Body of pancreas (tissue), 4 donors: ENCODE measurements around the gene GADD45GIP1. TPM values are rescaled to one million over a fixed set of nuclear protein-coding genes. Genes with fewer than 3 reads are reported as not detected.

ENCODE experiments used
- ATAC-seq: fragments of 150-250 bp; one replicate; pipeline ENCODE4 v1.9.1; 2016
- DNase-seq, 4 donors: peaks; one replicate each; pipeline ENCODE4 v3.0.0-alpha.2; 2019
- H3K27ac ChIP-seq, 4 donors: fragments of 200-600 bp; sonication (generic); 1 replicate in 3 of 4; 2 replicates in 1 of 4; pipeline versions ENCODE4 v1.5.1 to v1.6.1; 2016 to 2019; ENCODE audit warnings: mild to moderate bottlenecking in 1 of 4, mixed read lengths in 1 of 4, moderate library complexity in 1 of 4
- H3K27me3 ChIP-seq, 2 donors: fragments of 200-600 bp; sonication (generic); one replicate each; pipeline ENCODE4 v1.6.0; 2016; ENCODE audit warnings: mild to moderate bottlenecking in 1 of 2
- H3K36me3 ChIP-seq, 2 donors: fragments of 200-600 bp; sonication (generic); replicated peaks in 1 of 2; 2 replicates each; pipeline ENCODE4 v1.5.1; 2016; ENCODE audit warnings: low read depth in 2 of 2; ENCODE audit not compliant: insufficient read depth in 1 of 2
- H3K4me1 ChIP-seq: fragments of 200-600 bp; sonication (generic); one replicate; pipeline ENCODE4 v1.6.0; 2016
- H3K4me3 ChIP-seq, 2 donors: fragments of 200-600 bp; sonication (generic); 1 replicate in 1 of 2; 2 replicates in 1 of 2; pipeline ENCODE4 v1.5.1; 2016 to 2019
- H3K9me3 ChIP-seq, 3 donors: fragments of 200-600 bp; sonication (generic); 1 replicate in 2 of 3; 2 replicates in 1 of 3; pipeline ENCODE4 v1.5.1; 2016
- CTCF ChIP-seq, 7 experiments: fragments of 450-650 bp in 4 of 7; fragments of 200-600 bp in 3 of 7; sonication (generic) in 3 of 7; IDR thresholded peaks; one replicate each; pipeline ENCODE4 v1.5.1; 2016 to 2019; ENCODE audit warnings: antibody characterized with exemption in 7 of 7
- POLR2A ChIP-seq, 3 donors: fragments of 450-650 bp; IDR thresholded peaks; one replicate each; pipeline ENCODE4 v1.6.1; 2016; ENCODE audit warnings: antibody characterized with exemption in 3 of 3, mild to moderate bottlenecking in 2 of 3
- whole genome bisulfite sequencing, 2 donors: methylation state at CpG; one replicate each; pipeline ENCODE4 v1.1.5; 2017; 5-methylcytosine and 5-hydroxymethylcytosine counted together
- intact Hi-C: fragments of 100-400 bp; cut with DNase I; formaldehyde crosslinking; loops from one replicate; pipeline ENCODE4 v1.15.1; 2023
- total RNA-seq, 2 donors: library from RNA; depleted of rRNA; stranded (reverse); fragments of >200 nt; gene quantifications; one replicate each; pipeline ENCODE4 v1.1.0, GENCODE V29; 2016

Gene GADD45GIP1
- total RNA-seq, 2 donors from 2014 or later = 31.3 to 42.0 TPM

GRCh38 chr19:12940897-12941296 is 16.1 kb downstream of the GADD45GIP1 start:
- intact Hi-C loops = no loop called here
- DNase-seq = no peak
- Histone ChIP-seq H3K4me3 (no peak overlapping the region), H3K36me3 (peaks cover 8 to 12% of the 10 kb centered on the region in 2 donors), H3K9me3 (no peaks in the 10 kb centered on the region), H3K27ac (peak overlapping the region in 3 of 4 donors; percentile 20 to 56 (median 33)), H3K27me3 (no peaks in the 10 kb centered on the region), H3K4me1 (peaks cover 63% of the 10 kb centered on the region)
- no peak for ATAC-seq
- WGBS, 2 donors = 20 to 35% methylated on average over 2 of the region's 2 CpGs
- TF ChIP-seq POLR2A (IDR thresholded peaks at IDR 0.05) (no peak), CTCF (IDR thresholded peaks at IDR 0.05) (no peak)

- H3K9me3 ChIP-seq = no peaks in the 10 kb centered on the region
- ATAC-seq (no peak), DNase-seq (no peak)
- WGBS, 2 donors = 21 to 31% methylated on average over 3 to 10 of the region's 10 CpGs
- peaks cover 8 to 12% of the 10 kb centered on the region in 2 donors for H3K36me3 ChIP-seq
- H3K27ac ChIP-seq = peak overlapping the region in 3 of 4 donors; percentile 85 to 95 (median 92)
- H3K27me3 ChIP-seq = no peaks in the 10 kb centered on the region
- no peak overlapping the region for H3K4me3 ChIP-seq
- intact Hi-C loops = no loop called here
- TF ChIP-seq CTCF (IDR thresholded peaks at IDR 0.05) = no peak
- TF ChIP-seq POLR2A (IDR thresholded peaks at IDR 0.05) = no peak
- H3K4me1 ChIP-seq = peaks cover 63% of the 10 kb centered on the region
Observed at GRCh38 chr19:12939975-12940423, 17.0 kb downstream of the GADD45GIP1 start.

- H3K27me3 ChIP-seq = no peaks in the 10 kb centered on the region
- peak overlapping the region; percentile 79 to 95 (median 88) for H3K27ac ChIP-seq
- peak overlapping the region; percentile 84 to 99 for H3K4me3 ChIP-seq
- TF ChIP-seq POLR2A (IDR thresholded peaks at IDR 0.05) (no peak), CTCF (IDR thresholded peaks at IDR 0.05) (peak in 4 of 7 experiments; percentile 18 to 48 (median 37))
- WGBS, 2 donors = 0 to 1% methylated on average over 29 to 53 of the region's 54 CpGs
- no peaks in the 10 kb centered on the region for H3K9me3 ChIP-seq
- peaks cover 8 to 12% of the 10 kb centered on the region in 2 donors for H3K36me3 ChIP-seq
- DNase-seq = peak; percentile 35 to 52 (median 46)
- H3K4me1 ChIP-seq = peaks cover 59% of the 10 kb centered on the region
- intact Hi-C loops = no loop called here
- ATAC-seq = peak; percentile 22
Observed at GRCh38 chr19:12938779-12939601, 18.0 kb downstream of the GADD45GIP1 start.

- H3K4me3 ChIP-seq = peak within 1 kb of the TSS; percentile 84 to 99
- WGBS, 2 donors = 0% methylated on average over 9 to 47 of the region's 63 CpGs
- peaks cover 6 to 8% of the 10 kb centered on the region in 2 donors for H3K36me3 ChIP-seq
- TF ChIP-seq CTCF (IDR thresholded peaks at IDR 0.05) (no peak), POLR2A (IDR thresholded peaks at IDR 0.05) (peak; percentile 100)
- no peaks in the 10 kb centered on the region for H3K27me3 ChIP-seq
- H3K27ac ChIP-seq = peak within 1 kb of the TSS; percentile 79 to 95 (median 88)
- intact Hi-C loops = no loop called here
- DNase-seq (peak; percentile 99 to 100 (median 100)), ATAC-seq (peak; percentile 93)
- H3K4me1 ChIP-seq = peaks cover 53% of the 10 kb centered on the region
- H3K9me3 ChIP-seq = no peaks in the 10 kb centered on the region
Observed at GRCh38 chr19:12937927-12938778, 18.9 kb downstream of the GADD45GIP1 start, which contains the start of gene CALR. CALR (plus strand) TSS chr19:12938609; CDS start chr19:12938680, 71 bp downstream.
